Measurements from ENCODE around the gene SOCS1.
A peak's percentile ranks its signal among the peaks of the same experiment; 100 is the strongest.

SOCS1 gene

DNA sequence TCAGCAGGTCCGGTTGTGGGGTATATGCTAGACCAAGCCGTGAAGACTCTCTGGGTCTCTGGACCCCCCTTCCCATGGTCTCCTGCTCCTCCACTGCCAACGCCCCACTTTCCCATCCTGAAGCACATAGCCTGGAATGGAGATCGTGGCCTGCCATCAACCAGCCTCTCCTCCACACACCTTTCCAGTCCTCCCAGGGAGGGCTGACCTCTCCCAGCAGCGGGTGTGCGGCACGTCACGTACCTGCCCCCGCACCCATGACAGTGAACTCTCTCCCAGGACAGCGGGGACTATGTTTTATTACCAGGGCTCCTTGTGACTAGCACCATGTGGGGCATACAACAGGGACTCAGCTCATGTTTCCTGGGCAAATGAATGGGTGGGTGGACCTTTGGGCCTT is 15.6 kb upstream of the SOCS1 start:
- no peak for TF ChIP-seq POLR2A (IDR thresholded peaks at IDR 0.05; ENCODE audit: low read depth, low read length)
- no peak for TF ChIP-seq TAF1 (IDR thresholded peaks at IDR 0.05; ENCODE audit: borderline replicate concordance, low read depth, low read length)
- TF ChIP-seq POLR2AphosphoS5 (IDR thresholded peaks at IDR 0.05; ENCODE audit: low read depth, low read length): no peak
- DNase-seq (ENCODE audit: insufficient read length): no peak
- no peak for FAIRE-seq

DNA sequence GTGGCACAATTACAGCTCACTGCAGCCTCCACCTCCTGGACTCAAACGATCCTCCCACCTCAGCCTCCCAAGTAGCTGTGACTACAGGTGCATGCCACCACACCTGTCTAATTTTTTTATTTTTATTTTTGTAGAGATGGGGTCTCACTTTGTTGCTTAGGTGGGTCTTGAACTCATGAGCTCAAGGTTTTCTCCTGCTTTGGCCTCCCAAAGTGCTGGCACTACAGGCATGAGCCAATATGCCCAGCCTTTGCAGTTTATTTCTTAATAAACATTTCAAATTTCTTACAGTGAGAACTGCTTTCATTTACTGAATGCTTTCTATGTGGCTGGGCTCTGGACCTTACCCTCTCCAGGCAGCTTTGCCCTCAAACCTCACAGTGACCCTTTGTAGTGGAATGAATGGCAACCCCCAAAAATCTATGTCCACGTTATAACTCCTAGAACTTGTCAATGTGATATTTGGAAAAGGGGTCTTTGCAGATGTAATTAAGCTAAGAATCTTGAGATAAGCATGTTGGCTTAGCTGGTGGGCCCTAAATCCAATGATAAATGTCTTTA is 14.7 kb upstream of the SOCS1 start:
- DNase-seq (ENCODE audit: insufficient read length): no peak
- TF ChIP-seq POLR2AphosphoS5 (IDR thresholded peaks at IDR 0.05; ENCODE audit: low read depth, low read length) (no peak), TAF1 (IDR thresholded peaks at IDR 0.05; ENCODE audit: borderline replicate concordance, low read depth, low read length) (no peak), POLR2A (IDR thresholded peaks at IDR 0.05; ENCODE audit: low read depth, low read length) (no peak)
- FAIRE-seq: no peak

DNA sequence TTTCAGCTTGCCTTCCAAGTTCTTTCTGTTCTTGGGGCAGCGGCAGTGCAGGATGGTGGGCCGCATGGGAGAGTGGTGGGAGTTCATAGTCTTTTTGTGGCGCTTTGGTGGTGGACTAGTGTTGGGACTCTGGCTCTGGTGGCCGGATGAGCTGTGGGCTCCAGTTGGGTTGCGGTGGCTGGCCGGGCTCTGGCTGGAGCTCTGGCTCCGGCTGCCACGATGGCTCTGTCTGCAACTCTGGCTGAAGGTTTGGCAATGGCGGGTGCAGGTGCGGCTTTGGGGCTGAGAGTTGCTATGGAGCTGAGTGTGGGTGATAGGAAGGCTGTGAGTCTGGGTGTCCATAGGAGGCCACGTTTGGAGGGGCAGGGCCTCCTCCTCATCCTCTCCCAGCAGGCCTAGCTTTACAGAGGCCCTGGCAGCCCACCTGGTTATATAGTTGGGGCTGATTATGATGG is 12.9 kb upstream of the SOCS1 start, which contains the start of gene TNP2:
Gene TNP2 (minus strand): TSS at position 405 of the 455 bp plus-strand sequence. CDS start 63 bp downstream, at position 342.
- TF ChIP-seq POLR2AphosphoS5 (IDR thresholded peaks at IDR 0.05; ENCODE audit: low read depth, low read length) (no peak), POLR2A (IDR thresholded peaks at IDR 0.05; ENCODE audit: low read depth, low read length) (no peak), TAF1 (IDR thresholded peaks at IDR 0.05; ENCODE audit: borderline replicate concordance, low read depth, low read length) (no peak)
- no peak for FAIRE-seq

DNA sequence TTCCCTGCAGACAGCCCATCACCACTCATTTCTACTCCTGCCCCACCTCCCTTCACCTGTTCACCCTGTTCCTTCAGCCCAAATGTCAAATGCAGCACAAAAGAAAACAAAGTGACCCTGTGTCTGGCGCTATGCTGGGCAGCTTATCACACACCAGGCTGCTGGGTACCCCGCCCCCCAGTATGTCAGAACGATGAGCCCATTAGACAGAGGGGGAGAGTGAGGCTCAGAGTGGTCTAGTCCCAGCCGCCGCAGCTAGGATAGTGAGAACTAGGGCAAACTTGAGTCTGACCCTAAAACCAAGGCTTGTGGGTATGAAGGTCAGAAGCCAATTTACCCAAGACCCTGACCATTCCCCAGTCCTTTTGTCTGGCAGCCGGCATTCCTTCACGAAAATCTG is 9.1 kb upstream of the SOCS1 start:
- DNase-seq (ENCODE audit: insufficient read length) (no peak), FAIRE-seq (no peak)
- TF ChIP-seq TAF1 (IDR thresholded peaks at IDR 0.05; ENCODE audit: borderline replicate concordance, low read depth, low read length) (no peak), POLR2AphosphoS5 (IDR thresholded peaks at IDR 0.05; ENCODE audit: low read depth, low read length) (no peak), POLR2A (IDR thresholded peaks at IDR 0.05; ENCODE audit: low read depth, low read length) (no peak)

More for the DNA sequence above, 12.9 kb upstream of the SOCS1 start, which contains the start of gene TNP2:
- no peak for DNase-seq (ENCODE audit: insufficient read length)

DNA sequence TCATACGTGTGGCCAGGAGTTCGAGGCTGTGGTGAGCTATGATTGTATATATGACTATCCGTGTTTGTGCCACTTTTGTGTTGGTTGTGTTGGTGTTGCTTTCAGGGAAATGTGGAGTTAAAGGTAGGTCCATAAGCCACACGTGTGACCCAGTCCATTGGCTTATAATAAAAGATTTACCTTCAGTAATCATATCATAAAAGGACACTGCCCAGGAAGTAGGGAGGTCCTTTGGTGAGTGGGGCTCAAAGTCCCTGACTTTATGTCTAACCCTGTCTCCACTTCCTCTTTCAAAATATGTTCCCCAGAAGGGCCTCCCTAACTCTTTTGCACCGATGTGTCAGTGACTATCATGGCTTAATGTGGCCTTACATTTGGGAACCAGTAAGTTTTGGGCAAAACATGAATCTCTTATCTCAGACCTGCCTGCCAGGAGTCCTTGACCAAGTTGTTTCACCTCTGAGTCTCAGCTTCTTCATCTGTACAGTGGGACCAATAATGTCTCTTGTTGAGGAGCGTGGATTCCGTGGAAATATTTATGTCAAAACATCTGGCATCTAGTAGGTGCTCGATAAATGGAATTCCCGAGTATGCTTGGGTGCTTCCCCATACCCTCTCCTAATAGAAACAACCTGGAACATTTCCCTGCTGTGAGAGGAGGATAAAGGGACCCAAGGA is 8.3 kb upstream of the SOCS1 start:
- no peak for DNase-seq (ENCODE audit: insufficient read length)
- TF ChIP-seq POLR2AphosphoS5 (IDR thresholded peaks at IDR 0.05; ENCODE audit: low read depth, low read length): no peak
- no peak for TF ChIP-seq POLR2A (IDR thresholded peaks at IDR 0.05; ENCODE audit: low read depth, low read length)
- TF ChIP-seq TAF1 (IDR thresholded peaks at IDR 0.05; ENCODE audit: borderline replicate concordance, low read depth, low read length): no peak
- no peak for FAIRE-seq

DNA sequence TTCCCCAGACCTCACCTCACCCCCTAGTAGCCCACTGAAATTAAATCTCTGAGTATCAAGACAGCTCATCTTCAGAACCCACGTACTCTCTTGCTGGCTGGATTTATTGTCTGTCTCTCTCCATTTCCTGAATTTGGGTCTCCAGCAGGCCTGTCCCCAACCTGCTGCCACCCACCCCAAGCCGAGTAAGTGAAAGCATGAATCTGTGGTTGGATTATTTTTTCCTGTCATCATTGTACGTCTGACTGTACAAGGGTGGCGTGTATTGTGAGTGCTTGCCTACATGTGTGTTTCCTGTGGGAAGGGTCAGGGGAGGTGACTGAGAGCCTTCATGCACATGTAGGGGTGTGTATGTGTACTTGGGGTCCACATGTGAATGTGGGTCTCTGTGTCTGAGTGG is 7.7 kb upstream of the SOCS1 start:
- FAIRE-seq (peak; percentile 74), DNase-seq (ENCODE audit: insufficient read length) (no peak)
- no peak for TF ChIP-seq TAF1 (IDR thresholded peaks at IDR 0.05; ENCODE audit: borderline replicate concordance, low read depth, low read length)
- TF ChIP-seq POLR2A (IDR thresholded peaks at IDR 0.05; ENCODE audit: low read depth, low read length): no peak
- no peak for TF ChIP-seq POLR2AphosphoS5 (IDR thresholded peaks at IDR 0.05; ENCODE audit: low read depth, low read length)

DNA sequence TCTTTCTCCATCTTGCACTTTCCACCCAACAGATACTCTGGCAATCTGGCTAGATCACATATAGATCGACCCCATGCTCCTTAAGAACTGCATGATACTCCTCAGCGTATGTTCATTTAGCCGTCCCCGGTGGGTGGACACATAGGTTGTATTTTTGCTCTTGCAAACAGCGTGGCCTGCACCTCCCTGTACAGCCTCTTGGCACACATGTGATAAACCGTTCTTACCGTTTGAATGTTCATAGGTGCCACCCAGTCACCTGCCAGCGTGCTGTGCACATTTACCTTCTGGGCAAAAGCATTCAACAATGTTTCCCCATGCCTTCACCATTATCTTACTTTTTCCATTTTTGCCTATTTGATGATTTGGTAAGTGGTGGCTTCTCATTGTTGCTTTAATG is 6.9 kb upstream of the SOCS1 start:
- TF ChIP-seq POLR2A (IDR thresholded peaks at IDR 0.05; ENCODE audit: low read depth, low read length) (no peak), TAF1 (IDR thresholded peaks at IDR 0.05; ENCODE audit: borderline replicate concordance, low read depth, low read length) (no peak), POLR2AphosphoS5 (IDR thresholded peaks at IDR 0.05; ENCODE audit: low read depth, low read length) (no peak)
- DNase-seq (ENCODE audit: insufficient read length): no peak
- FAIRE-seq: no peak

DNA sequence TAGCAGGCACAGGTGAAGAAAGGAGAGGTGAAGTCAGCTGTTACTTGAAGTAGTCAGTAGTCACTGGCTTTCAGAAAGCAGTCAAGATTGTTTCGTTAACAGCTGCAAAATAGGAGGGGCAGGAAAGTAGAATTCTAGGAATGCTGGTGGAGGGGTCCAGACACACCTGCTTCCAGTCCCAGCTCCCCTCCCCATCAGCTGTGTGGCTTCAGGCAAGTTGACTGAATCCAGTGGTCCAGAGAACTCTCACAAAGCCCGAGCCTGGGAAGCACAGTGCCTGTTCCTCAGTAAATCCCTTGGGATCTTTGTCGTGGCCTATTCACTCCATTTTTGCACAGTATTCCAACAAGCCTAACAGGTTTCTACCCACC is 4.6 kb upstream of the SOCS1 start:
- FAIRE-seq (no peak), DNase-seq (ENCODE audit: insufficient read length) (no peak)
- TF ChIP-seq POLR2A (IDR thresholded peaks at IDR 0.05; ENCODE audit: low read depth, low read length) (no peak), TAF1 (IDR thresholded peaks at IDR 0.05; ENCODE audit: borderline replicate concordance, low read depth, low read length) (no peak), POLR2AphosphoS5 (IDR thresholded peaks at IDR 0.05; ENCODE audit: low read depth, low read length) (no peak)

DNA sequence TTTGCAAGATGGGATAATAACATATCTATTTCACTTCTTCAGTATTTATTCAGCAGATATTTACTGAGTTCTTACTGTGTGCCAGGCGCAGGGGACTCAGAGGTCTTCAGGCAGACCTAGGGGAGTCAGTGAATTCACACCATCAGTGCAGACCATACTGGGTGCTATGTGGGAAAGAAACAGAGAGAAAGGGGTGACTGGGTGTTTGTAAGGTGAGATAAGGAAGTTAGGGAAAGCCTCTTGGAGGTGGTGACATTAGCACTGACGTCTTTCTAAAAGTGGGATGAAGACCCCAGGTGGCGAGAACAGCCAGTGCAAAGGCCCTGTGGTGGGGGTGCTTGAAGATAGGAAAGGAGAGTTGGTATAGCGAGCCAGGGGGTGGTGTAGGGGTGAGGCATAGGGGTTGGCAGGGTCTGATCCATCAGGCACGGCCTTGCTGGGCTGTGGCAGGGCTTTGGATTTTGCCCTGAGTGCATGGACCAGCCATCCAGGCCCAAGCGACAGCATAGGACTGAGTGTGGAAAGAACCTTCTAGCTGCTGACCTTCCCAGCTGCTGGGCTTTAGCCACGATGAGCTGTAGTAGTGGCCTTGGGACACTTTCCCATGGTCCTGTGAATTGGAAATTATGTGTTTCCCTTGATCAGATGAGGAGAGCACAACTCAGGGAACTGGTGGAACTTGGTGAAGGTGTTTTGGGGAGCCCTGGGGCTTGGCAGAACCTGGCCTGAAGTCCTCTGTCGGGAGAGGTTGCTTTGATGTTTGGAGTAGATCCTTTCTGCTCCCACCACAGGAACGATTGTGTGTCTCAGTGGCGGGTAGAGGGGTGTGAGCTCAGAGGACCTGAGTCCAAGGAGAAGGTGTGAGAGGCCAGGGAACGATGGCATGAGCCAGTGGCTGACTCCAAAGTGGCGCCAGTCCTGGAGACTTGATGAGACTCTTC is 3.9 kb upstream of the SOCS1 start:
- TF ChIP-seq TAF1 (IDR thresholded peaks at IDR 0.05; ENCODE audit: borderline replicate concordance, low read depth, low read length) (no peak), POLR2AphosphoS5 (IDR thresholded peaks at IDR 0.05; ENCODE audit: low read depth, low read length) (no peak), POLR2A (IDR thresholded peaks at IDR 0.05; ENCODE audit: low read depth, low read length) (no peak)
- DNase-seq (ENCODE audit: insufficient read length) (no peak), FAIRE-seq (no peak)

DNA sequence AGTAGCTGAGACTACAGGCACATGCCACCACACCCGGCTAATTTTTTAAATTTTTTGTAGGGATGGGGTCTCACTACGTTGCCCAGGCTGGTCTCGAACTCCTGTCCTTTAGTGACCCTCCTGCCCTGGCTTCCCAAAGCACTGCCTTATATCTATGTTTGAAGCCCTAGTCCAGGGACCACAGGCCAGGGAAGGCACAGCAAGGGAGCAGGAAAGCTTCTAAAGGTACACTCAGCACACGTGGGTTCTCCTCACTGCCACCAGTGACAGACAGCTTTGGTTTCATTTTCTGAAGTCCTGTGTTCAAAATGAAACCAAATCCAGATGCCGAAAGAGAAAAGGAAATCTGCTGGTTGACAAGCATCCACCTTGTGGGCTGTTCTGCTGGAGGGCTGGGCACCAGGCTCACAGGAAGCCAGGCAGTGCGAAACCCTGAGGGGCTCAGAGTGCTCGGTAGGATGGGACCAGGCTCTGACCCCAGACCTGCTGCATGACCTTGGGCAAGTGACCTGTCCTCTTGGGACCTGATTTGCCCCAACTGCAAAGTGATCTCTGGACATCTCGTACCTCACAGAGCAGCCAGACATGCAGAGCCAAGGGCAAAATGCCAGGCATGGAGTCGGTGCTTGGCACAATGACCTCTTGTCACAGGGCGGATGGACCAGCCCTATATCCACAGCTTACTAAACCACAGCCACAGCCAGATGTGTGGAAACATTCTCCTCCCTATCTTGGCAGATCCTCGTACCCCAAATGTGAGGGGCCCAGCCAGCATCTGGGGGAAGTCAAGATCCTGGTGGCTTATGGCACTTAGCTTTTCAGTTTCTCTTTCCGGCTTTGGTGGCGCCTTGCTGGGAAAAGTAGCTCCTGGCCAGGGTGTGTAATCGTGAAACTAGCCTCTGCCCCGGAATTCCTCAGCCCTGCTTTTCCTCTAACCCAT is 2.8 kb upstream of the SOCS1 start:
- TF ChIP-seq POLR2AphosphoS5 (IDR thresholded peaks at IDR 0.05; ENCODE audit: low read depth, low read length) (no peak), TAF1 (IDR thresholded peaks at IDR 0.05; ENCODE audit: borderline replicate concordance, low read depth, low read length) (no peak), POLR2A (IDR thresholded peaks at IDR 0.05; ENCODE audit: low read depth, low read length) (no peak)
- FAIRE-seq (peak; percentile 83), DNase-seq (ENCODE audit: insufficient read length) (peak; percentile 70)

Data from GM12892 (cell line).